Omental fat pad (tissue), 4 donors: ENCODE measurements around the gene RSPH3. TPM values are rescaled to one million over a fixed set of nuclear protein-coding genes. Genes with fewer than 3 reads are reported as not detected.
"Not testable (repeated sequence)": the region's sequence is repeated elsewhere in the genome, so short reads cannot be mapped to it uniquely, and the experiment has no call there.

ENCODE experiments used
- ATAC-seq: fragments of 150-250 bp; one replicate; pipeline ENCODE4 v1.9.1; 2016; ENCODE audit warnings: mild to moderate bottlenecking, moderate library complexity; ENCODE audit not compliant: low FRiP score
- DNase-seq: peaks from one replicate; pipeline ENCODE4 v3.0.0-alpha.2; 2019; ENCODE audit warnings: low spot score
- CTCF ChIP-seq, 3 donors: fragments of 450-650 bp; IDR thresholded peaks; one replicate each; pipeline ENCODE4 v1.5.1; 2016 to 2017; ENCODE audit warnings: antibody characterized with exemption in 3 of 3, mild to moderate bottlenecking in 3 of 3, moderate library complexity in 2 of 3
- total RNA-seq, 4 donors: library from RNA; depleted of rRNA; stranded (reverse); fragments of >200 nt; gene quantifications; one replicate each; pipeline ENCODE4 v1.1.0, GENCODE V29; 2016

Gene RSPH3
- total RNA-seq, 4 donors from 2014 or later: 6.4 to 11.7 (median 7.5) TPM

GRCh38 chr6:158991017-158991723 is 8.8 kb downstream of the RSPH3 start:
- DNase-seq (no peak), ATAC-seq (no peak)
- TF ChIP-seq CTCF (IDR thresholded peaks at IDR 0.05): no peak

- not testable (repeated sequence) for ATAC-seq, DNase-seq
Measured at GRCh38 chr6:158989711-158990110, 10.3 kb downstream of the RSPH3 start.

GRCh38 chr6:158988477-158988876 is 11.5 kb downstream of the RSPH3 start:
- ATAC-seq (no peak), DNase-seq (no peak)
- no peak for TF ChIP-seq CTCF (IDR thresholded peaks at IDR 0.05)

- ATAC-seq (no peak), DNase-seq (no peak)
- no peak for TF ChIP-seq CTCF (IDR thresholded peaks at IDR 0.05)
Measured at GRCh38 chr6:158987657-158988056, 12.3 kb downstream of the RSPH3 start.

GRCh38 chr6:158978757-158979156 is 21.2 kb downstream of the RSPH3 start:
- no peak for ATAC-seq
- DNase-seq: no peak
- TF ChIP-seq CTCF (IDR thresholded peaks at IDR 0.05): no peak

- ATAC-seq (no peak), DNase-seq (no peak)
- no peak for TF ChIP-seq CTCF (IDR thresholded peaks at IDR 0.05)
Measured at GRCh38 chr6:158977382-158977781, 22.6 kb downstream of the RSPH3 start.

- ATAC-seq (no peak), DNase-seq (no peak)
- no peak for TF ChIP-seq CTCF (IDR thresholded peaks at IDR 0.05)
Measured at GRCh38 chr6:158972241-158973233, 27.5 kb downstream of the RSPH3 start.
